SK-N-SH treated with all-trans-retinoic acid at 6 μM for 48 hours (cell line): ENCODE results near the gene ARL15.

Source experiments
- ATAC-seq: fragments of 200-7000 bp; cut with Tn5 transposase; 3 replicates; pipeline ENCODE4 v1.9.1; 2020; ENCODE audit warnings: mild to moderate bottlenecking, moderate library complexity
- ARNTL ChIP-seq: fragments of 450-650 bp; formaldehyde crosslinking; IDR thresholded peaks from 2 replicates; pipeline ENCODE4 v1.5.0; 2020; ENCODE audit warnings: low read depth, mild to moderate bottlenecking, moderate library complexity, borderline replicate concordance
- CREB5 ChIP-seq: fragments of 250-450 bp; sonication (Bioruptor Pico); IDR thresholded peaks from 2 replicates; pipeline ENCODE4 v1.5.1; 2020; ENCODE audit warnings: low read depth, mild to moderate bottlenecking, moderate library complexity
- CSDC2 ChIP-seq: fragments of 250-450 bp; sonication (Bioruptor Pico); IDR thresholded peaks from 2 replicates; pipeline ENCODE4 v1.5.0; 2020; ENCODE audit warnings: mild to moderate bottlenecking, moderate library complexity
- CSRNP3 ChIP-seq: fragments of 250-450 bp; sonication (Bioruptor Pico); IDR thresholded peaks from 2 replicates; pipeline ENCODE4 v1.5.1; 2021; ENCODE audit warnings: mild to moderate bottlenecking, moderate library complexity
- ESRRG ChIP-seq: fragments of 250-450 bp; sonication (Bioruptor Pico); IDR thresholded peaks from 2 replicates; pipeline ENCODE4 v1.6.1; 2021; ENCODE audit warnings: mild to moderate bottlenecking
- GLIS3 ChIP-seq: fragments of 250-450 bp; sonication (Bioruptor Pico); IDR thresholded peaks from 2 replicates; pipeline ENCODE4 v1.5.0; 2020; ENCODE audit warnings: mild to moderate bottlenecking, moderate library complexity
- ISL1 ChIP-seq: fragments of 250-450 bp; sonication (Bioruptor Pico); IDR thresholded peaks from 2 replicates; pipeline ENCODE4 v2.1.2; 2022; ENCODE audit warnings: mild to moderate bottlenecking, moderate library complexity
- OSR1 ChIP-seq: fragments of 250-450 bp; sonication (Bioruptor Pico); IDR thresholded peaks from 2 replicates; pipeline ENCODE4 v1.8.0; 2022; ENCODE audit warnings: moderate library complexity, mild to moderate bottlenecking, inconsistent platforms
- POU6F1 ChIP-seq: fragments of 250-450 bp; sonication (Bioruptor Pico); IDR thresholded peaks from 2 replicates; pipeline ENCODE4 v1.8.0; 2021; ENCODE audit warnings: low read depth, mild to moderate bottlenecking, moderate library complexity, borderline replicate concordance
- PPARA ChIP-seq: fragments of 250-450 bp; sonication (Bioruptor Pico); IDR thresholded peaks from 2 replicates; pipeline ENCODE4 v1.5.0; 2020; ENCODE audit warnings: mild to moderate bottlenecking, borderline replicate concordance
- RARB ChIP-seq: fragments of 250-450 bp; sonication (Bioruptor Pico); IDR thresholded peaks from 2 replicates; pipeline ENCODE4 v1.8.0; 2021; ENCODE audit warnings: mild to moderate bottlenecking, moderate library complexity
- SNAI2 ChIP-seq: fragments of 250-450 bp; sonication (Bioruptor Pico); IDR thresholded peaks from 2 replicates; pipeline ENCODE4 v1.5.0; 2020; ENCODE audit warnings: mild to moderate bottlenecking, moderate library complexity
- TCF4 ChIP-seq: fragments of 250-450 bp; sonication (Bioruptor Pico); IDR thresholded peaks from 2 replicates; pipeline ENCODE4 v1.8.0; 2021; ENCODE audit warnings: mild to moderate bottlenecking, moderate library complexity, borderline replicate concordance
- TOX ChIP-seq: fragments of 250-450 bp; sonication (Bioruptor Pico); IDR thresholded peaks from 2 replicates; pipeline ENCODE4 v1.8.0; 2021; ENCODE audit warnings: mild to moderate bottlenecking, moderate library complexity, borderline replicate concordance
- TSHZ2 ChIP-seq: fragments of 250-450 bp; sonication (Bioruptor Pico); IDR thresholded peaks from 2 replicates; pipeline ENCODE4 v1.5.0; 2020; ENCODE audit warnings: mild to moderate bottlenecking, moderate library complexity
- ZC3H10 ChIP-seq: fragments of 250-450 bp; sonication (Bioruptor Pico); IDR thresholded peaks from 2 replicates; pipeline ENCODE4 v1.5.1; 2021; ENCODE audit warnings: mild to moderate bottlenecking, moderate library complexity
- ZFP3 ChIP-seq: fragments of 250-450 bp; sonication (Bioruptor Pico); IDR thresholded peaks from 2 replicates; pipeline ENCODE4 v1.5.0; 2020; ENCODE audit warnings: mild to moderate bottlenecking, moderate library complexity
- ZNF565 ChIP-seq: fragments of 450-650 bp; formaldehyde crosslinking; conservative IDR thresholded peaks from 2 replicates; pipeline ENCODE4 v1.5.0; 2020; ENCODE audit warnings: low read depth, mild to moderate bottlenecking, moderate library complexity
- ZNF70 ChIP-seq: fragments of 450-650 bp; formaldehyde crosslinking; IDR thresholded peaks from 2 replicates; pipeline ENCODE4 v1.5.0; 2020; ENCODE audit warnings: mild to moderate bottlenecking, moderate library complexity
- ZNF8 ChIP-seq: fragments of 450-650 bp; formaldehyde crosslinking; IDR thresholded peaks from 2 replicates; pipeline ENCODE4 v1.5.0; 2020; ENCODE audit warnings: mild to moderate bottlenecking, moderate library complexity

The ARL15 gene

GRCh38 chr5:54013556-54014194, 296.7 kb downstream of the ARL15 start (continued):
- TF ChIP-seq POU6F1 (CRISPR knock-in tag) (no peak), ZC3H10 (CRISPR knock-in tag) (no peak)

- ATAC-seq: no peak
- no peak for TF ChIP-seq GLIS3
- no peak for TF ChIP-seq RARB (CRISPR knock-in tag)
- TF ChIP-seq CREB5 (CRISPR knock-in tag): no peak
- TF ChIP-seq ZNF8: no peak
- TF ChIP-seq CSDC2 (CRISPR knock-in tag): no peak
- TF ChIP-seq TCF4 (CRISPR knock-in tag): no peak
- no peak for TF ChIP-seq TOX
- no peak for TF ChIP-seq POU6F1 (CRISPR knock-in tag)
- TF ChIP-seq PPARA (CRISPR knock-in tag): no peak
- TF ChIP-seq CSRNP3 (CRISPR knock-in tag): no peak
- TF ChIP-seq SNAI2 (CRISPR knock-in tag): no peak
- TF ChIP-seq TSHZ2: no peak
- no peak for TF ChIP-seq ISL1 (CRISPR knock-in tag)
- TF ChIP-seq ESRRG (CRISPR knock-in tag): no peak
- no peak for TF ChIP-seq ZC3H10 (CRISPR knock-in tag)
- TF ChIP-seq ZNF565 (CRISPR knock-in tag): no peak
- no peak for TF ChIP-seq ZNF70 (CRISPR knock-in tag)
- no peak for TF ChIP-seq OSR1 (CRISPR knock-in tag)
- TF ChIP-seq ARNTL: no peak
These were observed 300.5 kb downstream of the ARL15 start for GRCh38 chr5:54009828-54010227.

GRCh38 chr5:54009357-54009756, 301.0 kb downstream of the ARL15 start:
- TF ChIP-seq ZNF70 (CRISPR knock-in tag): no peak
- no peak for TF ChIP-seq GLIS3
- TF ChIP-seq ZFP3 (CRISPR knock-in tag): no peak
- TF ChIP-seq CSRNP3 (CRISPR knock-in tag): no peak
- no peak for TF ChIP-seq CREB5 (CRISPR knock-in tag)
- no peak for TF ChIP-seq ARNTL
- 0 out of 3 replicates have a peak, but pooled peaks have one; percentile 17 for ATAC-seq
